ENCODE results near the gene HSD3B2. TPM values are rescaled to one million over a fixed set of nuclear protein-coding genes. Genes with fewer than 3 reads are reported as not detected.

HSD3B2 gene
- total and polyA plus RNA-seq, 7 donors, result 5.4 TPM; not detected in 6

GRCh38 chr1:119440721-119441307 is 25.9 kb downstream of the HSD3B2 start:
- no peak overlapping the region for H3K27ac ChIP-seq
- intact Hi-C loops (cut with DNase I), result no loop called here
- 61 to 68% (median 65%) methylated on average over 8 of the region's 8 CpGs for WGBS, 3 donors
- H3K9me3 ChIP-seq, result no peaks in the 10 kb centered on the region
- ATAC-seq (no peak), DNase-seq (no peak)
- TF ChIP-seq CTCF (IDR thresholded peaks at IDR 0.05), result no peak
- no peaks in the 10 kb centered on the region for H3K4me1 ChIP-seq
- peaks cover 0 to 4% (median 0%) of the 10 kb centered on the region in 3 donors for H3K27me3 ChIP-seq (ENCODE audit: insufficient read depth in 3 of 3, low read length in 2 of 3)
- no peak overlapping the region for H3K4me3 ChIP-seq
- H3K36me3 ChIP-seq (ENCODE audit: insufficient read depth in 1 of 2, low read depth in 1 of 2), result no peaks in the 10 kb centered on the region

- DNase-seq (no peak), ATAC-seq (no peak)
- Histone ChIP-seq H3K9me3 (no peaks in the 10 kb centered on the region), H3K4me1 (no peaks in the 10 kb centered on the region), H3K27ac (no peak overlapping the region), H3K36me3 (ENCODE audit: insufficient read depth in 1 of 2, low read depth in 1 of 2) (no peaks in the 10 kb centered on the region), H3K27me3 (ENCODE audit: insufficient read depth in 3 of 3, low read length in 2 of 3) (peaks cover 0 to 4% (median 0%) of the 10 kb centered on the region in 3 donors), H3K4me3 (no peak overlapping the region)
- no peak for TF ChIP-seq CTCF (IDR thresholded peaks at IDR 0.05)
- intact Hi-C loops (cut with DNase I), result no loop called here
- 85 to 89% (median 85%) methylated on average over 6 of the region's 6 CpGs for WGBS, 3 donors
These were observed 27.8 kb downstream of the HSD3B2 start for GRCh38 chr1:119442756-119443155.

GRCh38 chr1:119446321-119446720 is 31.4 kb downstream of the HSD3B2 start:
- Histone ChIP-seq H3K4me1 (no peaks in the 10 kb centered on the region), H3K27me3 (ENCODE audit: insufficient read depth in 3 of 3, low read length in 2 of 3) (peaks cover 0 to 4% (median 0%) of the 10 kb centered on the region in 3 donors), H3K27ac (no peak overlapping the region), H3K9me3 (no peaks in the 10 kb centered on the region), H3K36me3 (ENCODE audit: insufficient read depth in 1 of 2, low read depth in 1 of 2) (no peaks in the 10 kb centered on the region), H3K4me3 (no peak overlapping the region)
- ATAC-seq (no peak), DNase-seq (no peak)
- no peak for TF ChIP-seq CTCF (IDR thresholded peaks at IDR 0.05)
- intact Hi-C loops (cut with DNase I), result no loop called here

GRCh38 chr1:119447344-119448126 is 32.6 kb downstream of the HSD3B2 start:
- no peak overlapping the region for H3K27ac ChIP-seq
- H3K4me3 ChIP-seq, result no peak overlapping the region
- TF ChIP-seq CTCF (IDR thresholded peaks at IDR 0.05), result no peak
- DNase-seq (no peak), ATAC-seq (no peak)
- no peaks in the 10 kb centered on the region for H3K9me3 ChIP-seq
- H3K36me3 ChIP-seq (ENCODE audit: insufficient read depth in 1 of 2, low read depth in 1 of 2), result no peaks in the 10 kb centered on the region
- H3K27me3 ChIP-seq (ENCODE audit: insufficient read depth in 3 of 3, low read length in 2 of 3), result no peaks in the 10 kb centered on the region
- WGBS, 3 donors, result 85 to 92% (median 89%) methylated on average over 3 of the region's 3 CpGs
- intact Hi-C loops (cut with DNase I), result no loop called here
- no peaks in the 10 kb centered on the region for H3K4me1 ChIP-seq

Data from psoas muscle (tissue), 8 donors.